Heart left ventricle (tissue), 16 donors: ENCODE results near the gene GALT. TPM values are rescaled to one million over a fixed set of nuclear protein-coding genes. Genes with fewer than 3 reads are reported as not detected.

ENCODE experiments used
- ATAC-seq, 4 donors: fragments of 200-7000 bp; cut with Tn5 transposase; one replicate each; pipeline ENCODE4 v1.9.1; 2020 to 2022; ENCODE audit warnings: moderate library complexity in 4 of 4, mild to moderate bottlenecking in 3 of 4, moderate number of reproducible peaks in 1 of 4
- DNase-seq, 5 donors: peaks; one replicate each; pipeline ENCODE4 v3.0.0-alpha.2; 2020
- H3K27ac ChIP-seq, 12 donors: fragments of 200-600 bp; sonication (generic) in 4 of 12; one replicate each; pipeline versions ENCODE4 v1.5.0 to v1.8.0; 2016 to 2022; ENCODE audit warnings: mild to moderate bottlenecking in 2 of 12
- H3K27me3 ChIP-seq, 9 donors: fragments of 200-600 bp; sonication (generic) in 2 of 9; one replicate each; pipeline versions ENCODE4 v1.5.1 to v1.8.0; 2016 to 2022; ENCODE audit warnings: mild to moderate bottlenecking in 3 of 9
- H3K36me3 ChIP-seq, 9 donors: fragments of 200-600 bp; sonication (generic) in 2 of 9; one replicate each; pipeline versions ENCODE4 v1.5.0 to v1.8.0; 2018 to 2022; ENCODE audit warnings: mild to moderate bottlenecking in 2 of 9
- H3K4me1 ChIP-seq, 12 donors: fragments of 200-600 bp; sonication (generic) in 4 of 12; one replicate each; pipeline versions ENCODE4 v1.5.0 to v1.8.0; 2016 to 2022; ENCODE audit warnings: mild to moderate bottlenecking in 3 of 12
- H3K4me3 ChIP-seq, 12 donors: fragments of 200-600 bp; sonication (generic) in 4 of 12; one replicate each; pipeline versions ENCODE4 v1.5.0 to v1.8.0; 2017 to 2022; ENCODE audit warnings: mild to moderate bottlenecking in 9 of 12, moderate library complexity in 4 of 12
- H3K9me3 ChIP-seq, 12 donors: fragments of 200-600 bp; sonication (generic) in 4 of 12; one replicate each; pipeline versions ENCODE4 v1.5.0 to v1.8.0; 2016 to 2022; ENCODE audit warnings: mild to moderate bottlenecking in 1 of 12
- POLR2A ChIP-seq, 2 donors: fragments of 450-650 bp; IDR thresholded peaks; one replicate each; pipeline ENCODE4 v1.6.1; 2017; ENCODE audit warnings: antibody characterized with exemption in 2 of 2, mild to moderate bottlenecking in 2 of 2, moderate library complexity in 2 of 2
- WGBS, 4 donors: extraction: QIAGEN DNeasy Blood & Tissue Kit in 2 of 4; methylation state at CpG; one replicate each; pipeline versions ENCODE4 v1.1.5 to v1.1.7; 2013 to 2018; 5-methylcytosine and 5-hydroxymethylcytosine counted together
- intact Hi-C, 10 donors: fragments of 100-400 bp; cut with DNase I; formaldehyde crosslinking; loops; one replicate each; pipeline versions ENCODE4 v1.11.1 to v1.14.2; 2022
- polyA plus RNA-seq, 2 donors: library from polyadenylated mRNA; stranded (reverse); fragments of 200-250 nt; gene quantifications; one replicate each; pipeline ENCODE4 v1.2.3, GENCODE V29; 2013
- total RNA-seq, 9 donors: library from RNA; depleted of rRNA in 2 of 9; stranded (reverse); fragments of >200 nt in 2 of 9; fragmentation: NEBNext Ultra II Directional in 3 of 9; extraction: Animal tissue kit (Norgen Biotek cat#: 25700) in 3 of 9; gene quantifications; one replicate each; pipeline versions ENCODE4 v1.1.0 to v1.2.4, GENCODE V29; 2016 to 2023
- TF ChIP-seq, protein P1 (sequence below), 12 donors: fragments of 200-600 bp; sonication (generic) in 4 of 12; IDR thresholded peaks; one replicate each; pipeline versions ENCODE4 v1.5.0 to v1.8.0; 2018 to 2022; ENCODE audit warnings: antibody characterized with exemption in 12 of 12, mild to moderate bottlenecking in 5 of 12
- donor health status: ischemic (EF 13 %, LVEDD 7.1; RV severe dilation, severe dysfunction).
- donor health status: healthy with polysubstance abuse.
- donor health status: DM: no; HTN: yes; CAD: no.
- donor health status: DM: no; HTN: no; CAD: no.
- donor health status: ischemic (EF 25% LVEDD 6.9; RV normal size, moderate dysfunction).
- donor health status: ischemic (EF 25% LVEDD 5.7; RV mildly dilated, moderate dysfunction).
- donor health status: healthy.
- donor health status: DM: yes; HTN: yes; CAD: no.
- donor health status: ischemic (EF 35%, LVEDD 5.7; RV mildly dilated, moderate dysfunction).
- donor health status: nonischemic (EF 11% LVEDD 7.7; RV severe dilation, severe dysfunction).
- donor health status: DM: yes; HTN: yes; CAD: no.
- donor health status: PGD.
- donor health status: ischemic (EF 29% LVEDD 5.4; RV normal size, mild dysfunction).
- donor health status: nonischemic (EF 23%, LVEDD 6.1; RV moderate dilation, normal function).

Gene GALT
- total and polyA plus RNA-seq, 11 donors, result 16.8 to 67.9 (median 41.2) TPM

- H3K27me3 ChIP-seq, result no peaks in the 10 kb centered on the region
- H3K4me1 ChIP-seq, result peaks cover 7 to 67% (median 45%) of the 10 kb centered on the region in 12 donors
- H3K27ac ChIP-seq, result peak overlapping the region; percentile 43 to 95 (median 86)
- TF ChIP-seq, protein P1, sequence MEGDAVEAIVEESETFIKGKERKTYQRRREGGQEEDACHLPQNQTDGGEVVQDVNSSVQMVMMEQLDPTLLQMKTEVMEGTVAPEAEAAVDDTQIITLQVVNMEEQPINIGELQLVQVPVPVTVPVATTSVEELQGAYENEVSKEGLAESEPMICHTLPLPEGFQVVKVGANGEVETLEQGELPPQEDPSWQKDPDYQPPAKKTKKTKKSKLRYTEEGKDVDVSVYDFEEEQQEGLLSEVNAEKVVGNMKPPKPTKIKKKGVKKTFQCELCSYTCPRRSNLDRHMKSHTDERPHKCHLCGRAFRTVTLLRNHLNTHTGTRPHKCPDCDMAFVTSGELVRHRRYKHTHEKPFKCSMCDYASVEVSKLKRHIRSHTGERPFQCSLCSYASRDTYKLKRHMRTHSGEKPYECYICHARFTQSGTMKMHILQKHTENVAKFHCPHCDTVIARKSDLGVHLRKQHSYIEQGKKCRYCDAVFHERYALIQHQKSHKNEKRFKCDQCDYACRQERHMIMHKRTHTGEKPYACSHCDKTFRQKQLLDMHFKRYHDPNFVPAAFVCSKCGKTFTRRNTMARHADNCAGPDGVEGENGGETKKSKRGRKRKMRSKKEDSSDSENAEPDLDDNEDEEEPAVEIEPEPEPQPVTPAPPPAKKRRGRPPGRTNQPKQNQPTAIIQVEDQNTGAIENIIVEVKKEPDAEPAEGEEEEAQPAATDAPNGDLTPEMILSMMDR (IDR thresholded peaks at IDR 0.05), result no peak
- TF ChIP-seq POLR2A (IDR thresholded peaks at IDR 0.05), result no peak
- WGBS, 4 donors, result 26 to 49% (median 30%) methylated on average over 10 to 11 of the region's 11 CpGs
- no peaks in the 10 kb centered on the region for H3K9me3 ChIP-seq
- intact Hi-C loops, result loop anchor here in 1 of 10 donors (5.0 kb wide), 1 partner anchor 49 kb away; no protein-coding TSS in a partner anchor
- DNase-seq, result peak in 1 of 5 donors; percentile 40
- peak in 3 of 4 donors; percentile 2 to 3 (median 2) for ATAC-seq
- H3K36me3 ChIP-seq, result peaks cover 0 to 31% (median 21%) of the 10 kb centered on the region in 9 donors
- peak overlapping the region in 10 of 12 donors; percentile 35 to 65 (median 58) for H3K4me3 ChIP-seq
These were observed 6.9 kb downstream of the GALT start for GRCh38 chr9:34653151-34654072.

DNA sequence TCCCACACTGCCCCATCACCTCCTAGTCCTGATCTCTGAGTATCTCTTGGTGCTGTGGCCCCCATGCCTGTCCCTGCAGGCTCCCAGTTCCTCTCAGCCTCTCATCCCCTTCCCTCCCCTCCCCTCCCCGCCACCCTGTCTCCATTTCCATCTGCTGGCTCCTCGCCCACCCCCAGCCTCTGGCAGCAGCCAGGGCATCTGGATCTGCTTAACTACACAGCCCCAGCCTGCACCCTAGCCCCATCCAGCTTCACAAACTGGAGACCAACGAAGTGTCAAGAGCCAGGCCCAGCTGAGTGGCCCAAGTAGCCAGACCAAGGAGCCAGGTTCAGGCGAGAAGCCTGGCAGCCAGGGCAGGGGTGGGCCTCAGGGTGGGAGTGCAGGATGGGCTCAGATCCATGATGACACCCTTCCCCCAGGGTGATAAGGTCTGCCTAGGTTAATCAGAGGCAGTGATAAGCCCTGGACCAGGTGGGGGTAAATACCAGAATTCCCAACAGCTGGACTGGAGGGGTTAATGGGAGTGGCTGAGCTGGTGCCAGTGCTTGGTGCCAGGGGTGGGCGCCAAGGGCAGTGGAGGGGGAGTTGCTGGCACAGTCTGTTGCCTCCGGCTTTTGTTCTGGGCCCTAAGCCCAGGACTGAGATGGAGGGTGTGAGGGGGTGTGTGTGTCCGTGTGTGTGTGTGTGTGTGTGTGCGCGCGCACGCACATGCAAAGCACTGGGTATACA, 8.0 kb downstream of the GALT start:
- Histone ChIP-seq H3K36me3 (peaks cover 0 to 22% (median 10%) of the 10 kb centered on the region in 9 donors), H3K4me1 (peaks cover 7 to 61% (median 43%) of the 10 kb centered on the region in 12 donors), H3K27ac (peak overlapping the region; percentile 43 to 95 (median 86)), H3K27me3 (no peaks in the 10 kb centered on the region), H3K9me3 (no peaks in the 10 kb centered on the region), H3K4me3 (peak overlapping the region in 3 of 12 donors; percentile 22 to 61 (median 24))
- peak; percentile 47 to 81 (median 67) for ATAC-seq
- WGBS, 4 donors, result 29 to 49% (median 40%) methylated on average over 10 to 11 of the region's 11 CpGs
- intact Hi-C loops, result loop anchor here in 1 of 10 donors (5.0 kb wide), 1 partner anchor 48 kb away; no protein-coding TSS in a partner anchor
- DNase-seq, result peak; percentile 81 to 88 (median 83)
- no peak for TF ChIP-seq POLR2A (IDR thresholded peaks at IDR 0.05)
- TF ChIP-seq, protein P1 (IDR thresholded peaks at IDR 0.05), result no peak

GRCh38 chr9:34655394-34655793, 8.9 kb downstream of the GALT start:
- Histone ChIP-seq H3K4me1 (peaks cover 7 to 61% (median 43%) of the 10 kb centered on the region in 12 donors), H3K27ac (peak overlapping the region in 10 of 12 donors; percentile 55 to 95 (median 86))

More at GRCh38 chr9:34655394-34655793, 8.9 kb downstream of the GALT start:
- WGBS, 4 donors, result 67 to 74% (median 69%) methylated on average over 5 of the region's 5 CpGs
- Histone ChIP-seq H3K27me3 (no peaks in the 10 kb centered on the region), H3K36me3 (peaks cover 0 to 27% (median 10%) of the 10 kb centered on the region in 9 donors), H3K9me3 (no peaks in the 10 kb centered on the region), H3K4me3 (no peak overlapping the region)
- intact Hi-C loops, result no loop called here
- DNase-seq (no peak), ATAC-seq (no peak)
- TF ChIP-seq, protein P1 (IDR thresholded peaks at IDR 0.05), result no peak
- no peak for TF ChIP-seq POLR2A (IDR thresholded peaks at IDR 0.05)
